Keratinocyte (primary cell): ENCODE data around the gene SCD5. TPM values are rescaled to one million over a fixed set of nuclear protein-coding genes. Genes with fewer than 3 reads are reported as not detected.

ENCODE experiments used
- DNase-seq: peaks from one replicate; pipeline ENCODE4 v3.0.0-alpha.2; 2011; ENCODE audit warnings: low read depth, missing footprints, low spot score
- FAIRE-seq: peaks from 2 replicates; lab custom pipeline; 2011; peaks lifted over from hg19 to GRCh38; lab: Jason Lieb, UNC
- H2AFZ ChIP-seq: 2 replicates; pipeline ENCODE4 v1.6.0; 2012; ENCODE audit warnings: low read length, control low read depth, inconsistent platforms; ENCODE audit not compliant: control insufficient read depth
- H3K27ac ChIP-seq: 2 replicates; pipeline ENCODE4 v1.5.1; 2011; ENCODE audit warnings: low read length; ENCODE audit not compliant: control insufficient read depth, insufficient read depth
- H3K27me3 ChIP-seq: 3 replicates; pipeline ENCODE4 v1.6.0; 2011; ENCODE audit warnings: low read length; ENCODE audit not compliant: control insufficient read depth, insufficient read depth; ENCODE audit errors: extremely low read depth
- H3K36me3 ChIP-seq, 2 experiments: 2 replicates in 1 of 2; 3 replicates in 1 of 2; pipeline ENCODE4 v1.5.1; 2011; ENCODE audit warnings: low read length in 2 of 2, mild to moderate bottlenecking in 1 of 2; ENCODE audit not compliant: control insufficient read depth in 2 of 2, insufficient read depth in 2 of 2; ENCODE audit errors: extremely low read depth in 1 of 2
- H3K4me1 ChIP-seq: 3 replicates; pipeline ENCODE4 v1.5.1; 2011; ENCODE audit warnings: low read length; ENCODE audit not compliant: control insufficient read depth, insufficient read depth; ENCODE audit errors: extremely low read depth
- H3K4me2 ChIP-seq: 3 replicates; pipeline ENCODE4 v1.6.0; 2011; ENCODE audit warnings: low read depth, low read length; ENCODE audit not compliant: control insufficient read depth, insufficient read depth; ENCODE audit errors: extremely low read depth
- H3K4me3 ChIP-seq, 3 experiments: fragments of 200-600 bp in 1 of 3; sonication (generic) in 1 of 3; 2 replicates in 2 of 3; 3 replicates in 1 of 3; pipeline ENCODE4 v1.5.1; 2011 to 2016; ENCODE audit warnings: low read length in 3 of 3, mild to moderate bottlenecking in 3 of 3, control low read depth in 2 of 3, inconsistent platforms in 1 of 3, low read depth in 1 of 3, mixed read lengths in 1 of 3, mixed run types in 1 of 3, moderate library complexity in 1 of 3; ENCODE audit not compliant: control insufficient read depth in 2 of 3, insufficient read depth in 2 of 3; ENCODE audit errors: extremely low read depth in 1 of 3
- H3K79me2 ChIP-seq: 2 replicates; pipeline ENCODE4 v1.6.0; 2012; ENCODE audit warnings: low read length; ENCODE audit not compliant: control insufficient read depth, insufficient read depth
- H3K9ac ChIP-seq: 3 replicates; pipeline ENCODE4 v1.6.0; 2011; ENCODE audit warnings: low read length; ENCODE audit not compliant: control insufficient read depth, insufficient read depth; ENCODE audit errors: extremely low read depth
- H3K9me1 ChIP-seq: 3 replicates; pipeline ENCODE4 v1.6.0; 2011; ENCODE audit warnings: low read length; ENCODE audit not compliant: control insufficient read depth, insufficient read depth; ENCODE audit errors: extremely low read depth
- H3K9me3 ChIP-seq: 2 replicates; pipeline ENCODE4 v1.5.1; 2012; ENCODE audit warnings: low read depth, low read length; ENCODE audit not compliant: control insufficient read depth
- H4K20me1 ChIP-seq: 3 replicates; pipeline ENCODE4 v1.6.0; 2011; ENCODE audit warnings: low read length; ENCODE audit not compliant: control insufficient read depth, insufficient read depth; ENCODE audit errors: extremely low read depth
- CTCF ChIP-seq, 3 experiments: IDR thresholded peaks in 1 of 3; conservative IDR thresholded peaks in 1 of 3; optimal IDR thresholded peaks in 1 of 3; 2 replicates in 2 of 3; 3 replicates in 1 of 3; pipeline versions ENCODE3 to v1.5.1; 2011; ENCODE audit warnings: low read length in 3 of 3, mild to moderate bottlenecking in 3 of 3, moderate library complexity in 2 of 3, control low read depth in 1 of 3, inconsistent platforms in 1 of 3; ENCODE audit not compliant: insufficient read depth in 2 of 3; ENCODE audit errors: extremely low read depth in 1 of 3
- EZH2 ChIP-seq: IDR thresholded peaks from one replicate; pipeline ENCODE4 v1.6.1; 2012; ENCODE audit warnings: inconsistent platforms, mild to moderate bottlenecking, low read length, moderate library complexity
- dilution Hi-C: fragments of 300-500 bp; cut with MboI; formaldehyde crosslinking; loops from one replicate; pipeline ENCODE4 v1.7.0; 2020; ENCODE audit warnings: low sequenced_read_pairs; ENCODE audit not compliant: extremely low pct_ligation_motif_present
- polyA plus RNA-seq, 5 experiments: library from polyadenylated mRNA; depleted of rRNA in 3 of 5; stranded (reverse) in 3 of 5; stranded (forward) in 1 of 5; unstranded in 1 of 5; fragments of >200 nt; gene quantifications; 1 replicate in 1 of 5; 2 replicates in 3 of 5; 3 replicates in 1 of 5; pipeline versions ENCODE4 v1.2.1 to v1.2.3, GENCODE V29; 2011 to 2012; ENCODE audit warnings: missing spikeins in 2 of 5, low read depth in 1 of 5, low replicate concordance in 1 of 5

The SCD5 gene
- polyA plus RNA-seq, 1 donor (not counting 4 experiments of a cell fraction or from before 2014, with no cell fraction given), result 39.4 TPM

- H3K4me3 ChIP-seq, result no peak overlapping the region
- dilution Hi-C loops, result no loop called here
- H3K79me2 ChIP-seq, result peaks cover 61% of the 10 kb centered on the region
- H3K9me3 ChIP-seq, result peaks cover 14% of the 10 kb centered on the region
- H3K36me3 ChIP-seq, result peaks cover 2 to 4% of the 10 kb centered on the region in 2 experiments
- no peaks in the 10 kb centered on the region for H3K9me1 ChIP-seq
- DNase-seq (no peak), FAIRE-seq (no peak)
- H2AFZ ChIP-seq, result no peak overlapping the region
- H3K27me3 ChIP-seq, result no peaks in the 10 kb centered on the region
- H3K4me1 ChIP-seq, result peaks cover 47% of the 10 kb centered on the region
- H3K27ac ChIP-seq, result peak overlapping the region; percentile 27
- H3K4me2 ChIP-seq, result no peak overlapping the region
- no peaks in the 10 kb centered on the region for H4K20me1 ChIP-seq
- H3K9ac ChIP-seq, result no peak overlapping the region
- TF ChIP-seq EZH2 (no peak), CTCF (optimal IDR thresholded peaks at IDR 0.05 in 1 of 3, IDR thresholded peaks at IDR 0.05 in 1 of 3, conservative IDR thresholded peaks at IDR 0.05 in 1 of 3; ENCODE audit: extremely low read depth in 1 of 3, insufficient read depth in 2 of 3, low read length in 3 of 3) (no peak)
Observed at GRCh38 chr4:82786828-82787227, 11.8 kb downstream of the SCD5 start.

- H3K79me2 ChIP-seq, result peaks cover 59% of the 10 kb centered on the region
- peak; percentile 59 for DNase-seq
Observed at GRCh38 chr4:82785611-82786400, 12.8 kb downstream of the SCD5 start.

More at GRCh38 chr4:82785611-82786400, 12.8 kb downstream of the SCD5 start:
- no peaks in the 10 kb centered on the region for H4K20me1 ChIP-seq
- dilution Hi-C loops, result no loop called here
- no peak overlapping the region for H2AFZ ChIP-seq
- peak overlapping the region; percentile 40 for H3K9ac ChIP-seq
- H3K9me3 ChIP-seq, result peaks cover 14% of the 10 kb centered on the region
- no peaks in the 10 kb centered on the region for H3K9me1 ChIP-seq
- peaks cover 2 to 4% of the 10 kb centered on the region in 2 experiments for H3K36me3 ChIP-seq
- peak; percentile 89 for FAIRE-seq
- peak overlapping the region; percentile 55 for H3K27ac ChIP-seq
- TF ChIP-seq CTCF (optimal IDR thresholded peaks at IDR 0.05 in 1 of 3, IDR thresholded peaks at IDR 0.05 in 1 of 3, conservative IDR thresholded peaks at IDR 0.05 in 1 of 3; ENCODE audit: extremely low read depth in 1 of 3, insufficient read depth in 2 of 3, low read length in 3 of 3) (no peak), EZH2 (no peak)
- H3K27me3 ChIP-seq, result no peaks in the 10 kb centered on the region
- H3K4me1 ChIP-seq, result peaks cover 47% of the 10 kb centered on the region
- H3K4me2 ChIP-seq, result peak overlapping the region; percentile 41
- peak overlapping the region in 1 of 3 experiments; percentile 6 for H3K4me3 ChIP-seq
